ENCODE results near the gene TSPAN31.

GRCh38 chr12:57750561-57751431, 6.0 kb downstream of the TSPAN31 start:
- TF ChIP-seq CTCF (conservative IDR thresholded peaks at IDR 0.05; ENCODE audit: low read depth in 2 of 2), result no peak
- TF ChIP-seq STAT1 (IDR thresholded peaks at IDR 0.05; ENCODE audit: unreplicated experiment), result no peak
- no peak for TF ChIP-seq EZH2 (IDR thresholded peaks at IDR 0.05; ENCODE audit: low read depth, unreplicated experiment)
- no peak for TF ChIP-seq REST (IDR thresholded peaks at IDR 0.05; ENCODE audit: unreplicated experiment)
- TF ChIP-seq ZNF114 (CRISPR knock-in tag; IDR thresholded peaks at IDR 0.05), result no peak
- no peak for TF ChIP-seq EZH2phosphoT487 (IDR thresholded peaks at IDR 0.05; ENCODE audit: unreplicated experiment)
- TF ChIP-seq POLR2AphosphoS5 (IDR thresholded peaks at IDR 0.05; ENCODE audit: low read depth), result no peak
- no peak for TF ChIP-seq CREB1 (CRISPR knock-in tag; IDR thresholded peaks at IDR 0.05; ENCODE audit: low read depth)
- no peak for TF ChIP-seq JUNB (IDR thresholded peaks at IDR 0.05; ENCODE audit: unreplicated experiment)

All from GM23338 (cell line).